Bronchial epithelial cell (primary cell): ENCODE measurements around the gene OPHN1. TPM values are rescaled to one million over a fixed set of nuclear protein-coding genes. Genes with fewer than 3 reads are reported as not detected.

Experiments used
- DNase-seq: peaks from one replicate; pipeline ENCODE4 v3.0.0-alpha.2; 2010; ENCODE audit warnings: low read depth
- FAIRE-seq: peaks from 2 replicates; lab custom pipeline; 2011; peaks lifted over from hg19 to GRCh38; lab: Jason Lieb, UNC
- H3K27me3 ChIP-seq: 2 replicates; pipeline ENCODE4 v1.5.1; 2011; ENCODE audit warnings: low read length; ENCODE audit not compliant: control insufficient read depth, insufficient read depth
- H3K36me3 ChIP-seq: 2 replicates; pipeline ENCODE4 v1.5.1; 2011; ENCODE audit warnings: low read length; ENCODE audit not compliant: control insufficient read depth, insufficient read depth
- H3K4me3 ChIP-seq: 2 replicates; pipeline ENCODE4 v1.5.1; 2011; ENCODE audit warnings: mild to moderate bottlenecking, low read depth, low read length, control low read depth
- total RNA-seq: library from RNA; depleted of rRNA; stranded (reverse); fragments of >200 nt; gene quantifications from 2 replicates; pipeline ENCODE4 v1.2.1, GENCODE V29; 2014
- TF ChIP-seq, protein P1 (sequence below): IDR thresholded peaks from 2 replicates; pipeline ENCODE4 v1.5.1; 2011; ENCODE audit warnings: mild to moderate bottlenecking, moderate library complexity, low read length, control low read depth, inconsistent platforms; ENCODE audit not compliant: insufficient read depth, severe bottlenecking

The OPHN1 gene
- total RNA-seq, 1 donor from 2014 or later: 3.2 TPM

DNA sequence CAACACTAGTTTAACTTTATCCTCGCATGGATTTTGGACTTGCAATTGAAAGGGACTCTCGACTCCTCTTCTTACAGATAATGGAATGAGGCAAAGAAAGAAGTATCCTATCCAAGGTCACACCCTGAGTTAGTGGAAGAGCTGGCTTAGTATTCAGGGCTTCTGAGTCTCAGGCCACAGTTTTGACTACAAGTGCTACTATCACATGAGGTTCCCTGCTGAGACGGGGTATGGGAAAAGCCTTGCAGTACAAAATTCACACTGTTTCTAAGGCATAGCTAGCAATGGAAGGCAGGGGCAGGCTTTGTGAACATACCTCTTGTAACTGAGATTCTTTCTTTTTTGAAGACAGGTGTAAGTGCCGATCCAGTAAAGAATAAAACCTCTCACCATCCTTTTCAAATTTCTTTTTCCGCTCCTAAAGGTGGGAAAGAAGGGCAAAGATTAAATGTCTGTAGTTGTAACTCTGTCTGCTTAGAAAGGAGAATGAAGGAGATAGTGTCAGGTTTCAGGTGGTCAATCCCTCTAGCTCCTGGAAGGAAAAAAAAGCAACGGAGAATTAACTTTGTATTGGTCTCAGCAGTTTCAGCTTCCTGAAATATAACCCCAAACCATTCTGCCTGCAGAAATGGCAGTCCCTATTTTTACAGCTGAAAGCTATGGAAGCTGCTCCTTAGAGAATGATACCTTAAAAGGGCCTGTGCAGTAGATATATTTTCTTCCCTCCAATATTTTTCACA lies 199.0 kb downstream of the OPHN1 start:
- no peaks in the 10 kb centered on the region for H3K27me3 ChIP-seq
- H3K4me3 ChIP-seq: no peak overlapping the region
- TF ChIP-seq, protein P1, sequence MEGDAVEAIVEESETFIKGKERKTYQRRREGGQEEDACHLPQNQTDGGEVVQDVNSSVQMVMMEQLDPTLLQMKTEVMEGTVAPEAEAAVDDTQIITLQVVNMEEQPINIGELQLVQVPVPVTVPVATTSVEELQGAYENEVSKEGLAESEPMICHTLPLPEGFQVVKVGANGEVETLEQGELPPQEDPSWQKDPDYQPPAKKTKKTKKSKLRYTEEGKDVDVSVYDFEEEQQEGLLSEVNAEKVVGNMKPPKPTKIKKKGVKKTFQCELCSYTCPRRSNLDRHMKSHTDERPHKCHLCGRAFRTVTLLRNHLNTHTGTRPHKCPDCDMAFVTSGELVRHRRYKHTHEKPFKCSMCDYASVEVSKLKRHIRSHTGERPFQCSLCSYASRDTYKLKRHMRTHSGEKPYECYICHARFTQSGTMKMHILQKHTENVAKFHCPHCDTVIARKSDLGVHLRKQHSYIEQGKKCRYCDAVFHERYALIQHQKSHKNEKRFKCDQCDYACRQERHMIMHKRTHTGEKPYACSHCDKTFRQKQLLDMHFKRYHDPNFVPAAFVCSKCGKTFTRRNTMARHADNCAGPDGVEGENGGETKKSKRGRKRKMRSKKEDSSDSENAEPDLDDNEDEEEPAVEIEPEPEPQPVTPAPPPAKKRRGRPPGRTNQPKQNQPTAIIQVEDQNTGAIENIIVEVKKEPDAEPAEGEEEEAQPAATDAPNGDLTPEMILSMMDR: no peak
- FAIRE-seq (no peak), DNase-seq (no peak)
- no peaks in the 10 kb centered on the region for H3K36me3 ChIP-seq

DNA sequence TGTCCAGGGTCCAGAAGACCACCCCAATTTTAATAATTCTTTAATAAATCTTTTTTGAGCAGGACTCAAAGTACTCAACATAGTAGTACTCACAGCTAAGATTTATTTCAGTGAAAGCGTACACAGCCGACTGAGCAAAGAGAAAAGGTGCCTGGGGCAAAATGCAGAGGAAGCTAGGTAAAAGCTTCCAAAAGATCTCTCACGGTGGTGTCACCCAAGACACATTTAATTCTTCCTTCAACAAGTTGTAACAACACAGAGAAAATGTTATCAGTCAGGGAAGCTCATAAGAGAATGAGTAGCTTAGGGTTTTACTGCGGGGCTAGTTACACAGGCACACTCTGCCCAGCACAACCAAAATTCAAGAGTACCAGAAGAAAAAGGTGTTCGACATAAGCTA lies 201.1 kb downstream of the OPHN1 start:
- TF ChIP-seq, protein P1: no peak
- no peak overlapping the region for H3K4me3 ChIP-seq
- FAIRE-seq (peak; percentile 13), DNase-seq (peak; percentile 67)
- no peaks in the 10 kb centered on the region for H3K36me3 ChIP-seq
- H3K27me3 ChIP-seq: no peaks in the 10 kb centered on the region

DNA sequence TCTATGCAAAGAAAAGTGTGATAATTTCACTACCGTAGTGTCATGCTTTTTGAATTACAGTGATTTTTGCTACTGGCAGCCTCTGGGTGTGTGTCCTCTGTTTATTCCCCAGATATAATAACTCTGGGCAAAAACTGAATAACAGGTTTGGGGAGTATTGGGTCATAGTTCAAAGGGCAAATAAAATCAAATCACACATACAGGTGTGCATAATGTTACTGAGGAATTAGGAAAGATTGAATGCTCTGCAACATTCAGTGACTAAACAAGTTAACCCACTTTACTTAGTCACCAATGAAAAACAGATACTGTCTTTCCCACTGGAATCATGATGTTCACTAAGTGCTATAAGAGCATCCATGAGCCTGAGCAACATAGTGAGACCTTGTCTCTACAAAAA lies 224.3 kb downstream of the OPHN1 start:
- TF ChIP-seq, protein P1: no peak
- no peaks in the 10 kb centered on the region for H3K36me3 ChIP-seq
- no peak for DNase-seq
- FAIRE-seq: no peak
- no peak overlapping the region for H3K4me3 ChIP-seq
- no peaks in the 10 kb centered on the region for H3K27me3 ChIP-seq

DNA sequence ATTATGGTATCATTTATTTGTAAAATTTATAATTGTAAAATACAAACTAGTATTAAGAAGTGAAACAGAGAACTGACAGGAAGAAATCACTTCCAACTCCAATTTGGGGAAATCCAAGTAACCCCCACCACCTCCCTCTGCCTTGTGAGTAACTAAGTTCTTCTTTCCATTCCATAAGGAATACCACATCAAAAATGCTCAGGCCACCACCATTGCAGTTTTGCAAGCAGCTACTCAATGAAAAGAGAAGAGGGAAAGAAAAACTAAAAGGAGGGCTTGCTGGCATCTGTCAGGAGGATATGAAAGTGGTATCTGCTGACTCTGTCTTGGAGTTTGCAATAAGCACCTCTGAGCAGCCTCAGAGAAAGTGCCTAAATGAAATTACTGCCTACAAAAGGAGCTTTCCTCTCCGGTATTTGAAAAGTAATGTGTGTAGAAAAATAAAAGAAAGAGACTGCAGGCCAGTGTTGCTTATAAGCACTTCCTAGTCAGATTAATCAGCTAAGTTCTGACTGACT lies 228.7 kb downstream of the OPHN1 start:
- no peaks in the 10 kb centered on the region for H3K36me3 ChIP-seq
- FAIRE-seq: no peak
- no peak for DNase-seq
- TF ChIP-seq, protein P1: no peak
- H3K27me3 ChIP-seq: no peaks in the 10 kb centered on the region
- H3K4me3 ChIP-seq: no peak overlapping the region

DNA sequence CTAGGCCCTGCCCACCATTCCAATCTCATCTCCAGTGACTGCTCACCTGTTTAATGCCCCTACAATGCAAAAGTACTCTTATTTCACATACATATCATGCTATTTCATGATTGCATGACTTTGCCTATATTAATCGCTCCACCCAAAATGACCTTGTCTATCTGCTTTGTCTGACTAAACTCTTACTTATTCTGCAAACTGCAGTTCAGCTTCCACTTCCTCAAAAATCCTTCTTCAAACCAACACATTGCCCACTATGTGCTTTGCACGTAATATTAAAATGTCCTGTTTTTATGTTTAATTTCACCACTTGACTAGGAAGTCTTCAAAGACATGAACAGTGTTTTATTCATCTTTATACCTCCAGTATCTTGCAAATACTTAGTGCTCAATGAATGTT lies 229.6 kb downstream of the OPHN1 start:
- TF ChIP-seq, protein P1: no peak
- no peak for DNase-seq
- H3K27me3 ChIP-seq: no peaks in the 10 kb centered on the region
- FAIRE-seq: no peak
- H3K36me3 ChIP-seq: no peaks in the 10 kb centered on the region
- H3K4me3 ChIP-seq: no peak overlapping the region
